HCEC 1CT (cell line): ENCODE results near the gene CRYBA1.
"Not testable (repeated sequence)": the region's sequence is repeated elsewhere in the genome, so short reads cannot be mapped to it uniquely, and the experiment has no call there.

ENCODE experiments used
- DNase-seq: peaks from one replicate; pipeline ENCODE4 v3.0.0-alpha.2; 2017

The CRYBA1 gene, protein sequence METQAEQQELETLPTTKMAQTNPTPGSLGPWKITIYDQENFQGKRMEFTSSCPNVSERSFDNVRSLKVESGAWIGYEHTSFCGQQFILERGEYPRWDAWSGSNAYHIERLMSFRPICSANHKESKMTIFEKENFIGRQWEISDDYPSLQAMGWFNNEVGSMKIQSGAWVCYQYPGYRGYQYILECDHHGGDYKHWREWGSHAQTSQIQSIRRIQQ

DNA sequence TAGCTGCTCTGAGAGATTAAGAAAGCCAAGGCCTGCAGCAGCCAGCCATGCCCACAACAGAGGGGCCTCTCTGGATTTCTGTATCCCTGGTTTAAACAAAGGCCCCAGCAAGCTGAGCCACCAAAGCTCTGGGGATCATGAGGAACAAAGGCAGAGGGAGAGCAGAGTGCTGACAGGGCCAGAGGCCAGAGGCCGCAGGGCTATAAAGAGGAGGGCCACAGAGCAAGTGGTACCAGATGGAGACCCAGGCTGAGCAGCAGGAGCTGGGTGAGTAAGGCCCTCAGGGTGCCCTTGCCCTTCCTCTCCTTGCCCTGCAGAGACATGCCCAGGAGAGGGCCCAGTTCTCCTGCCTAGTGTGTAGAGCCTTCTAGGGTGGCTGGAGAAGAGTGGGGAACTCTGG lies at the start of gene CRYBA1:
TSS of gene CRYBA1 (plus strand) at position 232 of the 400 bp plus-strand sequence. CDS start at position 237, 5 bp downstream.
- no peak for DNase-seq

DNA sequence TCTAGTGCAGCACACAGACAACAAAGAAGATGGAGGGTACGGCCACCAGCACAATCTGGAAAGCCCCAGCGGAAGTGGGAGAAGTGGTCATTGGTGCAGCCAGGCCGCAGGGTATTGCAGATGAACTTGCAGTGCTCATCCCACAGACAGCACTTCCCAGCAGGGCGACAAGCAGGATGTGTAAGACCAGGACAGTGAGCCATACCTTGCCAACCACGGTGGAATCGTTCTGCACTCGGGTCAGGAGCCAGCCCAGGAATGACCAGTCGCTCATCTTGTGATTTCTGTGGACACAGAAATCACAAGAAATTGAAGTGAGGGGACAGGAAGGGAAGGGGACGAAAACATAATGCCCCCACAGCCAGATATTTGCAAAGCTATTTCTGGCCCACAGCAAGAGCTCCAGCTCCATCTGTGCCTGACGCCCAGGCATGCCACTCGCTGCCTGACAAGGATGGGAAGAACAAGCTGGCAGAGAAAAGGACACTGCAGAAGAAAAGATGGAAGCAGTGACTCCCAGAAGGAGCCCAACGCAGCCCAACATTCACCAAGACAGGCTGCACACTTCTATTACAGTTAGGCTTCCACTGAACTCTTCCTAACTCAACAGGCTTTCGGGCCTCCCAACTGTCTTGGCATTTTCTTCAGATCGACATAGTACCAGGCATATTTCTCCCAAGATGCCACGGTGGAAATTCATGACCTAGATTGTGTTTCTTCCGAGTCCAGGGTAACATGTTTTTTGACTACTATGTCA lies 49.0 kb upstream of the CRYBA1 start:
- no peak for DNase-seq

DNA sequence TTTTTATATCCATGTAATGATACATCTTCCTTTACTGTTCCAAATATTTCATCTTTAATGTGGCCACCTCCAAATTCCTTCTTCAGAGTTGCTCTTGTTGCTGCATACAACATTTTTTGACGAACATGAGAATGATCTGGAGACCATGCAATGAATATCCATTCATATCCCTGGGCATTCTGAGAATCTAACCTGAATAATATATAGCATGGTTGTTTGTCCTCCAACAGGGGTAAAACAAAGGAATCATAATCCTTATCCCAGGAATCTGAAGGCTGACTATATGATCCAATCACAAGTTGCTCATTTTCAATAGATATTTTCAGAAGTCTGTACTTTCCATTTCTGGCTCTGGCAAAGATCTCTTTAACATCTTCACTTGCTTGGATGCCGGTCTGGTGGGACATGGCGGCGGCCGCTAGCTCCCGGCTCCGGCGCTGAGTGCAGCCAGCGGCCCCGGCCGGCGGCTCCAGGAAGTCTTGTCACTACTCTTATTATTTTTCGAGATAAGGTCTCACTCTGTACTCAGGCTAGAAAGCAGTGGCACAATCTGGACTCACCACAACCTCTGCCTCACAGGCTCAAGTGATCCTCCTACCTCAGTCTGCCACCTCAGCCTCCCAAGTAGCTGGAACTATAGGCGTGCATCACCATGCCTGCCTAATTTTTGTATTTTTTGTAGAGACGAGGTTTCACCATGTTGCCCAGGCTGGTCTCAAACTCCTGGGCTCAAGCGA lies 42.4 kb upstream of the CRYBA1 start:
- DNase-seq, result not testable (repeated sequence)

DNA sequence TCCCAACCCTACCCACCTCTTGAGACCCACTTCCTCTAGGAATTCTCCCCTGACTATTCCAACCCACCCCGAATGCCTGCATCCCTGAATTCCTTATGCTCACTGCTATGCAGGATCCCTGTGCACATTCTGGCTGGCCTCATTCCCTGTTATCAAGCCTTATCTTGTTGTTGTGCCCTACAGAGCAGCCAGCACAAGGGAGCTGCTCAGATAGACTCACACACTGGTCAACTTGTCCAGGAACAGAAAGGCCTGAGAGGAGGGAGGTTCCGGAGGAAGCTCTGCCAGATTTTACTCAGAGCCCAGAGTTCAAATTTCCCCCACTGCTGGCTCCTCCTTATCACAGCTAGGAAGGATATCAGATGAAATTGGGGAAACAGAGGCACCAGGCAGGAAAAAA lies 41.6 kb upstream of the CRYBA1 start:
- no peak for DNase-seq

DNA sequence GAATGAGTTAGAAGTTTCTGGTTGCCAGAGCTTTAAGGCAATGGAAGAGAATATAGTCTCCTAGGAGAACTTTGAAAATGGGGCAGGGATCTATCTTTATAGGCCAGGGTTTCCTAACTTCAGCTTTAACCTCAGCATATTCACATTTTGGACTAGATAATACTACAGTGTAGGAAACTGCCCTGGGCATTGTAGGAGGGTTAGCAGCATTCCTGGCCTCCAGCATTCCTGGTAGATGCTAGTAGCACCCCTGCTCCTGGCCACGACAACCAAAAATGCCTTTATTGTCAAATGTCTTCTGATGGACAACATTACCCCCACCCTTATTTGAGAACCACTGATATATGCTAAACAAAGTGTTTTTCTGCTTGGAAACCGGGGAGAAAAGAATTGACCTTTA lies 38.7 kb upstream of the CRYBA1 start:
- DNase-seq, result no peak

DNA sequence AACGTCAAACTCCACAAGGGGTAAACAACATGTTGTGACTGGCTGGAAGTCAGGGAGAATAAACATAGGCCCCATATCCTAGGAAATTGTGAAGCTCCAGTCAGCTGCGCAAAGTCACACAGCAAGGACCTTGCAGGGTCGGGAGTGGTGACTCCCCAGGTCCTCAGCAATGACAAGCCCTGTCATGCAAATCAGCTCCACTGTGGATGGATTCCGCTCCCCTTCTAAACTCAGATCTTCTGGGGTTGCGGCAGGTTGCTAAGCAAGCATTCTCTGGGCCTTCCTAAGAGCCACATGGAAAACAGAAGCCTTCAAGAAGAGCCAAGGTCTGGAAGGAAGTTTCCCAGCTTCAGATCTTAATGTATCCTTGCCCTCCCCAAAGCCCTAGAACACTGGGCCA lies 37.6 kb upstream of the CRYBA1 start:
- no peak for DNase-seq

DNA sequence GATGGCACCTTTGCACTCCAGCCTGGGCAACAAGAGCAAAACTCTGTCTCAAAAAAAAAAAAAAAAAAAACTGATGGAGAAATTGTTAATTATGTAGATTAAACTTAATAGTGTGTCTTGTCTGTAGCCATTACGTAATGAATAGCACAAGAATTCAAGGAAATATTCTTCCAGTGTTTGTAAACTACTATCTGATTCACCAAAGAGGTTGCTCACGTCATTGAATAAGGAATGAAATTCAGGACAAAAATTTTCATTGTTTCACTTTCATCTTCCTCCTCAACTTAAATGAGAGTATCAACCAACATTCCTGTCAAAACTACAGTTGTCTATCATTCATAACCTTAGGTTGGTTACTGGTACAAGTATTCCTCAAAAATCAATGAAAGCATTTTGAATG lies 35.8 kb upstream of the CRYBA1 start:
- DNase-seq, result peak; percentile 26

DNA sequence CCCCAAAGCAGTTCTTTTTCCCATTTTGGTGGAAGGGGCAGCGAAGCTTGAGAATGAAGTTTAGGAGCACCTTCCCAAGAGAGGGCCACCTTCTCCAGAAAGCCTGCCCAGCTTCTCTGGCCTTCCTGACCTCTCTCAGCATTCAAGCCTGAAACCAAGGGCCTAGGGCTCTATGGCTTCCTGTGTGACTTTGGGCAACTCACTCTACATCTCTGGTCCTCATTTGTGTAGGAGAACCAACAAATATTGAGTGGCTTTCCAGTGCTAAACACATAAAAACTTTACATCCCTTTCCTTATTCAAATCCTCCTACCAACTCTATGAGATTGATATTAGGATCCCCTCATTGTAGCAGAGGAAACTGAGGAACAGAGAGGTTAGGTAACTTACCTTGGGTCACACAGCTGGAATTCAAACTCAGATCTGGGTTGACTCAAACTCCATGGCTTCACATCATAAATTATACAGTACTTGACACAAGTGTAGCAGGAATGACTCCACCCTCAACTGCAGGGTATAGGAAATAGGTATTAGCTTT lies 34.5 kb upstream of the CRYBA1 start:
- no peak for DNase-seq

DNA sequence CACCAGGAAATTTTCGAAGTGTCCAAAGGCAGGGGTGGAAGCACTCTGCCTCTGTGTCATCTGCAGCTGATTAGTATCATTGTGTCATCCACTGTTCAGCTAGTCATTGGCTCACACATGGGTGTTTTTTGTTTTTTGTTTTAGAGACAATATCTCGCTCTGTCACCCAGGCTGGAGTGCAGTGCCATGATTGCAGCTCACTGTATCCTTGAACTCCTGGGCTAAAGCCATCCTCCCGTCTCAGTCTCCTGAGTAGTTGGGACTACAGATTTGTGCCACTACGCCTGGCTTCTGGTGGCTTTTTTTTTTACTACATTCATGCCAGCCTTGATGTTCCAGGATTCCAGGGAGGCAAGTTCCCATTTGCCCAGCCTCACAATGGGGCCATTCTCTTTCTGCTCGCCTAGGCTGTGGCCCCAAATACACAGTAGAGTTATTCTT lies 34.0 kb upstream of the CRYBA1 start:
- no peak for DNase-seq

DNA sequence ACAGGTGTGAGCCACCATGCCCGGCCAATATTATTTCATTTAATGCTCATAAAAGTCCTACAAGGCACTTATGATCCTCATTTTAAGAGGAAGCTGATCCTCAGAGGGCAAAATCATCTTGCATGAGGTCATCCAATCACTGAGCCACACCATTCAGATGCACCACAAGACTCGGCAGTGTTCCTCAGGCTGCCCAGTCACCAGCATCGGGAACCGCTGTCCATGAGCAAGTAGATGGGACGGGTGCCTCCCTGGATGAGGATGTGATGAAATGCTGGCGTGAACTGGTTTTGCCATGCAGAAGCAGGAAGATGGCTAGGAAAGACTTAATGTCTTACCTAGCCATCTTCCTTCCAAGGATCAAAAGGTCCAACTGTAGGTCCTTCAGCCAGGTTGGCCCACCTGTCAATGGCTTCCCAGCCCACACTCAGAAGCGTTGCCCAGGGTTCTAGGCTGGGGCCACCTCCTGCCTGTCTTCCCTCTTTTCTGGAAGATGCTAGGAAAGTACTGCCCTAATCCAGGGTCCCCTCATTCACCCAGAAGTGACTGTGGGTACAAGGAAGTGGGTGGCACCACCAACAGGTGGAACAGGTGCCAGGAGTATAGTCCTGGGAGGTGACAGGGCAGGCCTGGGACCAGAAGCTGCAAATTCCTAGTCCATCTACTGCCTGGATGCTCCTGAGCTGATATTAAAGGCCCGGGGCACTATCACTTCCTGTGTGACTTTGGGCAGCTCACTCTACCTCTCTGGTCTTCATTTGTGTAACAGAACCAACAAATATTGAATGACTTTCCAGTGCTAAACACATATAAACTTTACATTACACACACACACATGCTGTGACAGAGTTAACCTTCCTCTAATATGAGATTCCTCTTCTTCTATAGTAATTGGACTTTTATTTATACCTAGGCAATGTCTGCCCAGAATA lies 32.2 kb upstream of the CRYBA1 start:
- no peak for DNase-seq

DNA sequence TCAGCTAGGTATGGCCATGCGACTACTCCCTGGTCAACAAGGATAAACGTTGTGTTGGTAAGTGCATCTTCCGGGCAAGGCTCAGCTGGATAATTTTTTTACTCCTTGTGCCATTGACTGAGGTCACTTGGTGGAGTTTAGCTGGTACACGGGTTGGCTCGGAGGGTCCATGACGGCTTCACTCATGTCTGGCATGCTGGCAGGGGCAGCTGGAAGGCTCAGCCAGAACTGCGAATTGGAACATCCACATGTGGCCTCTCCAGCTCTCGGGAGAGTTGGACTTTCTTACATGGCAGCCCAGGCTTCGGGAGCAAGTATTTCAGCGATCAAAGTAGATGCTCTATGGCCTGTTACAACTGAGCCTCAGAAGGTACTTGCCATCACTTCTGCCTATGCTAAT lies 31.5 kb upstream of the CRYBA1 start:
- no peak for DNase-seq

DNA sequence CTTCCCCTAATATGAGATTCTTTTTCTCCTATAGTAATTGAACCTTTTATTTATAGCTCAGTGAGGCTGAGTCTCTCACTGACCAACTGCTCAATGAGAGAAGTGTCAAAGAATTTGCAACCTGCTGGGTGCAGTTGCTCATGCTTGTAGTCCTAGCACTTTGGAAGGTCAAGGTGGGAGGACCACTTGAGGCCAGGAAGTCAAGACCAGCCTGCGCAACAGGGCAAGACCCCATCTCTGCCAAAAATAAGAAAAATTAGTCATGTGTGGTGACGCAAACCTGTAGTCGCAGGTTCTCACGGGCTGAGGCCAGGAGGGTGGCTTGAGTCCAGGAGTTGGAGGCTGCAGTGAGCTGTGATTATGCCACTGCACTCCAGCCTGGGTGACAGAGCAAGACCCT lies 30.9 kb upstream of the CRYBA1 start:
- DNase-seq, result peak; percentile 15

DNA sequence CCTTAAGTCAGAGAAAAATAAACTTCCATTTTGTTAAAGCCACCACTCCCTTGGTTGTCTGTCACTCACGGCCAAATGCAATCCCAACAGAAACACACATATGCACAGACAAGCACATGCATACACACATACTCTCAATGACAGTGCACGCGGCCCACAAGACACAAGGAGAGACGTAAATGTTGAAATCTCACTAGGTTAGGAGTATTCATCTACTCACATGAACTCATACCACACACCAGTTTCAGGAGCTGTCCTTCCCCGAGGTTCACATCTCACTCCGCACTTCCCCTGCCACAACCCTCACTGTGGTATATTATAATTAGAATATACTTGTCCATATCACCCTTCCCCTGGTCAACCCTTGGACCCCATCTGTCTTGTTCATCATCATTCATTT lies 30.5 kb upstream of the CRYBA1 start:
- DNase-seq, result no peak

DNA sequence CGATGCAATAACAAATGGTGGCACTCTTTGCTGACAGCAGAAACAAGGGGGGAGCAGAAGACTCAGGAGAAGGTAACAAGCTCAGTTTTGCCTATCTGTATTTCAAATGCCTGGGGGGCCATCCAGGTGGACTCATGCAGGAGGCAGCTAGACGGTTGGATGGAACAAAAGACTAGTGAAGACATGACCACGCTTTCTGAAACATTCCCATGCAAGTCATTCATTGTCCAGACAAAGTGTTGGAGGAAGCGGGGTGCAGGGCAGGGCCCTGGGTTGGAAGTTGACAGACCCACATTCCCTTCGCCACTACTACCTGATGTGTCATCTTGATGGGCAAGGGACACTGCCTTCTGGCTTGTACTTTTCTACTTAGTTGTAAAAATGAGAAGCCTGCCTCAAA lies 29.8 kb upstream of the CRYBA1 start:
- DNase-seq, result no peak

DNA sequence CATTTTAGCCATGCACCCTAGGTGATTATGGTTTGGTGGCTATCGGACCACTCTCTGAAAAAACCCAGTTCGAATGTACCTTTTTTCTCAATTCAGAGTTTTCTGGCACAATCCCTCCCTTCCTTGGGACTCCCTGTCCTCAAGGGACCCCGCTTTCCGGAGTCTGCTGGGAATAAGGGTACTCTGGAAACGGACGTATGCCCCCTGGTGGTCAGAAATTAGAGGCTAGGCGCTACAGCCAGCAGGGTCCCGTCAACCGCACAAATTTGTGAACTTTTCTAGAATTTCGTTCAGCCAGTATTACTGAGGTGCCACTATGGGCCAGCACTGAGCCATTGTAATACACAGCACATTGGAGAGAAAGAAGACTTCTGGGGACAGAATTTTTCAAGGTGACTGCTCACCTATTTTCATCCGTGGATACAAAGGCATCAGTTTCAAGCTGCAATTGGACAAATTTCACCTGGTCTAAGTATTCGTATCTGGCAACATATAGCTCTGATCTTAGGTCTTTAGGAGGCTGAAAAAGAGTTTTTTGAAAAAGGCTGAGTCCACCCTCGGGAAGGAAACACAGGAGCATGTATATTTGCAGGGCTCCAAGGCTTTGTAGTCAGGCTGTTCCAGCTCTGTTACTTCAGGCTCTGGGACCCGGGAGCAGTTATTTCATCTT lies 27.1 kb upstream of the CRYBA1 start:
- DNase-seq, result peak; percentile 75

DNA sequence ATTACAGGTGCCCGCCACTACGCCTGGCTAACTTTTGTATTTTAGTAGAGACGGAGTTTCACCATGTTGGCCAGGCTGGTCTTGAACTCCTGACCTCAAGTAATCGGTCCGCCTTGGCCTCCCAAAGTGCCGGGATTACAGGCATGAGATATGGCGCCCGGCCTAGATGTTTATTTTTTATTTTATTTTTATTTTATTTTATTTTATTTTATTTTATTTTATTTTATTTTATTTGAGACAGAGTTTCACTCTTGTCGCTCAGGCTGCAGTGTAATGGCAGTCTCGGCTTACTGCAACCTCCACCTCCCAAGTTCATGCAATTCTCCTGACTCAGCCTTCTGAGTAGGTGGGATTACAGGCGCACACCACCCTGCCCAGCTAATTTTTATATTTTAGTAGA lies 25.3 kb upstream of the CRYBA1 start:
- DNase-seq, result not testable (repeated sequence)

DNA sequence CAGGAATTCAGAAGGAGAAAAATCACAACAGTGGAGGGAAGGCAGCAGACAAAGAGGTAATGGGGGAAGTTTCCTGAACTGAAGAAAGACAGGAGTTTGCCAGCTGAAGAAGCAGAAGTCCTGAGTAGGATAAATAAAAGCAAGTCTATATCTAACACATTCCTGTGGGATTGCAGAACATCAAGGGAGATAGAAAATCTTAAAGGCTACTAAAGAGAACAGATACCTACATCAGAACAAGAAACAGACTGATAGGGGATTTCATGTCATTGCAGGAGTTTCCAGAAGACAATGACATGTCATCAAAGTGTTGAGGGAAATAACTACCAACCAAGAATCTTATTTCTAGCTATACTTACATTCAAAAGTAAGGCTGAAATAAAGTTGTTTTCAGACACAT lies 21.3 kb upstream of the CRYBA1 start:
- no peak for DNase-seq

DNA sequence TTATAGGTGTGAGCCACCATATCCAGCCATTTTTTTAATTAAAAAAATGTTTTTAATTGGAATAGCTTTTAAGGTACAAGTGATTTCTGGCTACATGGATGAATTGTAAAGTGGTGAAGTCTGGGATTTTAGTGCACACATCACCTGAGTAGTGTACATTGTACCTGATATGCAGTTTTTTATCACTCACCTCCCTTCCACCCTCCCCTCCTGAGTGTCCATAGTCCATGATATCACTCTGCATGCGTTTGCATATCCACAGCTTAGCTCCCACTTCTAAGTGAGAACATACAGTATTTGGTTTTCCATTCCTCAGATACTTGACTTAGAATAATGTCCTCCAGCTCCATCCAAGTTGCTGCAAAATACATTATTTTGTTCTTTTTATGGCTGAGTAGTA lies 13.4 kb upstream of the CRYBA1 start:
- no peak for DNase-seq

DNA sequence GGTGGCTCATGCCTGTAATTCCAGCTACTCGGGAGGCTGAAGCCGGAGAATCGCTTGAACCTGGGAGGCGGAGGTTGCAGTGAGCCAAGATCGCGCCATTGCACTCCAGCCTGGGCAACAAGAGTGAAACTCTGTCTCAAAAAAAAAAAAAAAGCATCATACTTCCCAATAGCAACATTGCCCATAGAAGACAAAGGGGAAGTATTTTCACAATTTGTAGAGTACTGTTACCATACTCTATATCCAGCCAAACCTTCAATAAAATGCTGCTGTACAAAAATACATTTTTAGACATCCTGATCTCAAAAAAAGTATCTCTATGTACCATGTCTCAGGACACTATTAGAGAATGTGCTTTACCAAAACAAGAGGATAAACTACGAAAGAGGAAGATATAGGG lies 11.7 kb upstream of the CRYBA1 start:
- not testable (repeated sequence) for DNase-seq

DNA sequence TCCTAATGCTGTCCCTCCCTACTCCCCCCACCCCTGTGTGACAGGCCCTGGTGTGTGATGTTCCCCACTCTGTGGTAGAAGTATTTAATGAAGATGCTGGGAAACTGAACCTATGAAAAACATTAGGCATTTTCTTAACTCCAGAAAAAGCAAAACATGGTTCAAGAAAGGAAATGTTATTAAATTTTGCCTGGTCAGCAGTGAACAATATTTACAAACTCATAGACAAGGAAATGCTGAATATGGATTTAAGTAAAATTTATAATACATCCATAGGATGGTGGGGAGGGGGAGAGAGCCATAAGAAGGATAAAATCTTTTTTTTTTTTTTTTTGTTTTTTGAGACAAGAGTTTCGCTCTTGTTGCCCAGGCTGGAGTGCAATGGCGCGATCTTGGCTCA lies 10.8 kb upstream of the CRYBA1 start:
- no peak for DNase-seq

DNA sequence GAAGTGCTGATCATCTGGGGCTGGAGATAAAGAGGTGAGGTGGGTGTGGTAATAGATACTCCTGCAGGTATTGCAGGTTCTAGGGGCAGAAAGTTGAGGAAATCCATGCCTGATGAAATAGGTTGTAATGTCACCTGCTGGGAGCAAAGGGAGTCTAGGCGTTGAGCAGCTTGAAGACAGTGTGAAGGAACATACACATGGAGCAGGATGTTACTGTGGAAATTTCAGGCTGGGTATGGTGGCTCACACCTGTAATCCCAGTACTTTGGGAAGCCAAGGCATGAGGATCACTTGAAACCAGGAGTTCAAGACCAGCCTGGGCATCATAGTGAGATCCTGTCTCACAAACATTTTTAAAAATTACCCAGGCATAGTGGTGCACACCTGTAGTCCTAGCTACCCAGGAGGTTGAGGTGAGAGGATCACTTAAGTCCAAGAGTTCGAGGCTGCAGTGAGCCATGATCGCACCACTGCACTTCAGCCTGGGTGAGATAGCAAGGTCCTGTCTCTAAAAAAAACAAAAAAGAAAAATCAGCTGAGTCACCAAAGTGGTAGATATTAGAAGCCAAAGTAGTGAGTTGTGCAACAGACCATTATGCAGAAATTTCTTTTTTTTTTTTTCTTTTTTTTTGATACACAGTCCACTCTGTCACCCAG lies 9.1 kb upstream of the CRYBA1 start:
- DNase-seq, result peak; percentile 80
